Testis (tissue), 5 donors: Measurements from ENCODE around the gene PCDHB1. TPM values are rescaled to one million over a fixed set of nuclear protein-coding genes. Genes with fewer than 3 reads are reported as not detected.

Experiments
- DNase-seq: peaks from one replicate; pipeline ENCODE4 v3.0.0-alpha.2; 2019
- H3K27ac ChIP-seq, 2 donors: fragments of 200-600 bp; sonication (generic); one replicate each; pipeline ENCODE4 v1.5.1; 2019
- H3K27me3 ChIP-seq: fragments of 200-600 bp; sonication (generic); one replicate; pipeline ENCODE4 v1.5.1; 2019
- H3K36me3 ChIP-seq: fragments of 200-600 bp; sonication (generic); one replicate; pipeline ENCODE4 v1.5.1; 2017; ENCODE audit warnings: low read depth; ENCODE audit errors: missing control alignments
- H3K4me1 ChIP-seq: fragments of 200-600 bp; sonication (generic); one replicate; pipeline ENCODE4 v1.5.1; 2019
- H3K4me3 ChIP-seq, 2 donors: fragments of 200-600 bp; sonication (generic); one replicate each; pipeline ENCODE4 v1.5.1; 2017 to 2019
- H3K9me3 ChIP-seq: fragments of 200-600 bp; sonication (generic); one replicate; pipeline ENCODE4 v1.5.1; 2017
- CTCF ChIP-seq, 3 experiments: fragments of 450-650 bp in 2 of 3; fragments of 200-600 bp in 1 of 3; sonication (generic) in 1 of 3; IDR thresholded peaks; one replicate each; pipeline ENCODE4 v1.5.1; 2016 to 2019; ENCODE audit warnings: antibody characterized with exemption in 3 of 3, mild to moderate bottlenecking in 2 of 3, moderate library complexity in 1 of 3
- POLR2A ChIP-seq: fragments of 450-650 bp; IDR thresholded peaks from one replicate; pipeline ENCODE4 v1.6.1; 2017; ENCODE audit warnings: antibody characterized with exemption, mild to moderate bottlenecking, moderate library complexity
- WGBS, 2 donors: methylation state at CpG; one replicate each; pipeline ENCODE4 v1.1.5; 2018; 5-methylcytosine and 5-hydroxymethylcytosine counted together
- intact Hi-C: fragments of 100-400 bp; cut with DNase I; formaldehyde crosslinking; loops from one replicate; pipeline ENCODE4 v1.15.1; 2023; ENCODE audit warnings: low total_unique reads
- long read RNA-seq, 2 donors: transcript quantifications; one replicate each; lab custom pipeline, GENCODE V29; 2026
- polyA plus RNA-seq: library from polyadenylated mRNA; stranded (reverse); fragments of 350-450 nt; fragmentation: Illumina TruSeq; extraction: RNeasy Lipid Tissue Mini Kit (QIAGEN cat#74804); gene quantifications from one replicate; pipeline ENCODE4 v1.2.3, GENCODE V29; 2014; ENCODE audit warnings: low read depth, low replicate concordance; ENCODE audit not compliant: insufficient read depth
- total RNA-seq, 2 donors: library from RNA; depleted of rRNA; stranded (reverse); fragments of >200 nt; gene quantifications; one replicate each; pipeline ENCODE4 v1.2.3, GENCODE V29; 2016

Gene PCDHB1
- total RNA-seq: under 1 TPM; 0.12 to 0.16 TPM
- polyA plus RNA-seq: 0.07 TPM
- long read RNA-seq, donor 1: 0 reads
- long read RNA-seq, donor 2: 0 reads

- Histone ChIP-seq H3K27ac (no peak within 1 kb of the TSS), H3K4me3 (peak within 1 kb of the TSS; percentile 33 to 54), H3K27me3 (no peaks in the 10 kb centered on the region), H3K9me3 (no peaks in the 10 kb centered on the region), H3K36me3 (no peaks in the 10 kb centered on the region), H3K4me1 (no peaks in the 10 kb centered on the region)
- intact Hi-C loops: no loop called here
- TF ChIP-seq CTCF (IDR thresholded peaks at IDR 0.05): no peak
- TF ChIP-seq POLR2A: no peak
- DNase-seq: no peak
- 10 to 12% methylated on average over 20 of the region's 20 CpGs for WGBS, 2 donors
These were observed at the start of gene PCDHB1 for GRCh38 chr5:141050622-141051520. Gene PCDHB1, plus strand, starts transcription at chr5:141051374. Its CDS starts 97 bp downstream, at chr5:141051471.

GRCh38 chr5:141001446-141001843 lies 49.7 kb upstream of the PCDHB1 start:
- TF ChIP-seq POLR2A (no peak), CTCF (IDR thresholded peaks at IDR 0.05) (no peak)
- peak; percentile 19 for DNase-seq
- H3K9me3 ChIP-seq: no peaks in the 10 kb centered on the region
- intact Hi-C loops: no loop called here
- no peak overlapping the region for H3K27ac ChIP-seq
- no peaks in the 10 kb centered on the region for H3K27me3 ChIP-seq
- 2 to 5% methylated on average over 8 to 9 of the region's 9 CpGs for WGBS, 2 donors
- H3K4me1 ChIP-seq: peaks cover 4% of the 10 kb centered on the region
- H3K36me3 ChIP-seq: no peaks in the 10 kb centered on the region
- H3K4me3 ChIP-seq: peak overlapping the region in 1 of 2 donors; percentile 3

- TF ChIP-seq CTCF (IDR thresholded peaks at IDR 0.05): no peak
- TF ChIP-seq POLR2A: no peak
- Histone ChIP-seq H3K36me3 (no peaks in the 10 kb centered on the region), H3K4me3 (peak overlapping the region in 1 of 2 donors; percentile 3), H3K4me1 (peaks cover 4% of the 10 kb centered on the region), H3K27ac (no peak overlapping the region), H3K27me3 (no peaks in the 10 kb centered on the region), H3K9me3 (no peaks in the 10 kb centered on the region)
- 1 to 2% methylated on average over 19 of the region's 19 CpGs for WGBS, 2 donors
- intact Hi-C loops: no loop called here
- peak; percentile 45 for DNase-seq
These were observed 49.1 kb upstream of the PCDHB1 start for GRCh38 chr5:141001844-141002604.

GRCh38 chr5:141002605-141002965 lies 48.6 kb upstream of the PCDHB1 start:
- Histone ChIP-seq H3K27me3 (no peaks in the 10 kb centered on the region), H3K9me3 (no peaks in the 10 kb centered on the region), H3K4me3 (no peak overlapping the region), H3K36me3 (no peaks in the 10 kb centered on the region), H3K4me1 (peaks cover 4% of the 10 kb centered on the region), H3K27ac (no peak overlapping the region)
- TF ChIP-seq CTCF (IDR thresholded peaks at IDR 0.05) (no peak), POLR2A (no peak)
- intact Hi-C loops: no loop called here
- DNase-seq: no peak
- 23 to 47% methylated on average over 3 of the region's 3 CpGs for WGBS, 2 donors
